Measurements from ENCODE around the gene DBNDD2.

The DBNDD2 gene

GRCh38 chr20:45374101-45374467 is 34.0 kb upstream of the DBNDD2 start:
- no peaks in the 10 kb centered on the region for H3K9me2 ChIP-seq (replicated peaks; ENCODE audit: low read depth, low read length)
- H3K4me3 ChIP-seq (ENCODE audit: low read length, poor library complexity, severe bottlenecking), result no peak overlapping the region
- H3K79me2 ChIP-seq (ENCODE audit: insufficient read depth, low read length), result no peaks in the 10 kb centered on the region
- 0 out of 2 replicates have a peak overlapping the region, but pooled peaks have one; percentile 73 for H2AFZ ChIP-seq (ENCODE audit: low read length)
- H3F3A ChIP-seq (ENCODE audit: low read depth), result no peaks in the 10 kb centered on the region
- no peaks in the 10 kb centered on the region for H3K36me3 ChIP-seq (ENCODE audit: insufficient read depth, low read length)
- H3K9ac ChIP-seq (ENCODE audit: low read depth, low read length, poor library complexity, severe bottlenecking), result no peak overlapping the region
- H3K4me2 ChIP-seq (ENCODE audit: low read depth, low read length, poor library complexity, severe bottlenecking), result peak overlapping the region; percentile 49
- TF ChIP-seq EZH2phosphoT487 (IDR thresholded peaks at IDR 0.05; ENCODE audit: borderline replicate concordance), result no peak
- no peak for TF ChIP-seq CTCF (conservative IDR thresholded peaks at IDR 0.05; ENCODE audit: low read length)
- no peaks in the 10 kb centered on the region for H4K20me1 ChIP-seq (ENCODE audit: insufficient read depth, low read length, poor library complexity, severe bottlenecking)
- no peaks in the 10 kb centered on the region for H3K9me3 ChIP-seq (ENCODE audit: insufficient read depth, low read depth, low read length)
- peaks cover 7% of the 10 kb centered on the region for H3K4me1 ChIP-seq (ENCODE audit: insufficient read depth, low read length, poor library complexity, severe bottlenecking)
- no peaks in the 10 kb centered on the region for H3K27me3 ChIP-seq (ENCODE audit: insufficient read depth, low read length, poor library complexity, severe bottlenecking)

GRCh38 chr20:45374966-45375365 is 33.1 kb upstream of the DBNDD2 start:
- no peaks in the 10 kb centered on the region for H3K9me2 ChIP-seq (replicated peaks; ENCODE audit: low read depth, low read length)
- H3K4me3 ChIP-seq (ENCODE audit: low read length, poor library complexity, severe bottlenecking), result no peak overlapping the region
- H3K79me2 ChIP-seq (ENCODE audit: insufficient read depth, low read length), result no peaks in the 10 kb centered on the region
- no peaks in the 10 kb centered on the region for H3K27me3 ChIP-seq (ENCODE audit: insufficient read depth, low read length, poor library complexity, severe bottlenecking)
- no peak overlapping the region for H3K9ac ChIP-seq (ENCODE audit: low read depth, low read length, poor library complexity, severe bottlenecking)
- H2AFZ ChIP-seq (ENCODE audit: low read length), result no peak overlapping the region
- H3K4me1 ChIP-seq (ENCODE audit: insufficient read depth, low read length, poor library complexity, severe bottlenecking), result peaks cover 6% of the 10 kb centered on the region
- no peaks in the 10 kb centered on the region for H3F3A ChIP-seq (ENCODE audit: low read depth)
- TF ChIP-seq EZH2phosphoT487 (IDR thresholded peaks at IDR 0.05; ENCODE audit: borderline replicate concordance), result no peak
- no peak for TF ChIP-seq CTCF (conservative IDR thresholded peaks at IDR 0.05; ENCODE audit: low read length)
- H4K20me1 ChIP-seq (ENCODE audit: insufficient read depth, low read length, poor library complexity, severe bottlenecking), result no peaks in the 10 kb centered on the region
- H3K9me3 ChIP-seq (ENCODE audit: insufficient read depth, low read depth, low read length), result no peaks in the 10 kb centered on the region
- no peak overlapping the region for H3K4me2 ChIP-seq (ENCODE audit: low read depth, low read length, poor library complexity, severe bottlenecking)
- H3K36me3 ChIP-seq (ENCODE audit: insufficient read depth, low read length), result no peaks in the 10 kb centered on the region

- Histone ChIP-seq H4K20me1 (ENCODE audit: insufficient read depth, low read length, poor library complexity, severe bottlenecking) (no peaks in the 10 kb centered on the region), H3K9me3 (ENCODE audit: insufficient read depth, low read depth, low read length) (no peaks in the 10 kb centered on the region), H3F3A (ENCODE audit: low read depth) (no peaks in the 10 kb centered on the region), H3K4me2 (ENCODE audit: low read depth, low read length, poor library complexity, severe bottlenecking) (no peak overlapping the region), H3K9me2 (replicated peaks; ENCODE audit: low read depth, low read length) (no peaks in the 10 kb centered on the region), H2AFZ (ENCODE audit: low read length) (no peak overlapping the region), H3K79me2 (ENCODE audit: insufficient read depth, low read length) (no peaks in the 10 kb centered on the region), H3K9ac (ENCODE audit: low read depth, low read length, poor library complexity, severe bottlenecking) (no peak overlapping the region), H3K4me1 (ENCODE audit: insufficient read depth, low read length, poor library complexity, severe bottlenecking) (peaks cover 6% of the 10 kb centered on the region), H3K27me3 (ENCODE audit: insufficient read depth, low read length, poor library complexity, severe bottlenecking) (no peaks in the 10 kb centered on the region), H3K36me3 (ENCODE audit: insufficient read depth, low read length) (no peaks in the 10 kb centered on the region), H3K4me3 (ENCODE audit: low read length, poor library complexity, severe bottlenecking) (no peak overlapping the region)
- no peak for TF ChIP-seq EZH2phosphoT487 (IDR thresholded peaks at IDR 0.05; ENCODE audit: borderline replicate concordance)
- no peak for TF ChIP-seq CTCF (conservative IDR thresholded peaks at IDR 0.05; ENCODE audit: low read length)
These were observed 30.8 kb upstream of the DBNDD2 start for GRCh38 chr20:45377269-45377668.

All from Loucy (cell line).